Measurements from ENCODE around the gene LCAT. TPM values are rescaled to one million over a fixed set of nuclear protein-coding genes. Genes with fewer than 3 reads are reported as not detected.

LCAT gene
- total and polyA plus RNA-seq, 3 donors from 2014 or later: 12.9 to 25.3 (median 20.6) TPM

DNA sequence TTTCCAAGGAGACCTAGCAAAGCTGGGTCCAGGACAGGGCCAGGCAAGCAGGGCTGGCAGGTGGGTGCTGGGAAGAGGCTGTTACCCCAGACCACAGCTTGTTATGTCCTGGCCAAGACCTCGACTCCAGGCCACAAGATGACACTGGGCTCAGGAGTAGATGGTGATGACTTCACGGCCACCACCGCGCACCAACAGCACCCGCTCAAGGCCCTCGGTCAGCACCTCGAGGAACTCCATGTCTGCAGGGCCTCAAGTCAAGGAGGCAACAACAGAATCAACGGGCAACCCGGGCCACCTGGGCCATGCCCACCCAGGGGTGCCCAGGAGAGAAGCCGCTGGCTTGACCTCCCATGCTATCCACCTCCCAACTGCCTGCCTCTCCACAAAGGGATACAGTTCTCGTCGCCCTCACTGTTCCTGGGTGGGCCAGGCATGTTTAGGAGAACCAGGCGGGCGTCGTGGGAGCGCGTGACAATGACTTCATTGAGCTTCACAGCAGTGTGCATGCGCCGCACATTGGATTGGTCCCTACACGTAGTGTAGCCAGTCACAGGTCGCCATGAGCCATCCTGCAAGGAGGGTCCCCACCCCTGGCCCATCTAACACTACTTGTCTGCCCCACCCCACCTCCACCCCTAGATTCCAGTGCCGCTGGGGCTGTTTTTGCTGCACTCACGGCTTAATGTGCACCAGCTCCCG is 921 bp upstream of the LCAT start:
- H3K4me1 ChIP-seq: peaks cover 15% of the 10 kb centered on the region
- intact Hi-C loops (cut with DNase I; ENCODE audit: low total_unique reads): no loop called here
- no peak overlapping the region for H3K4me3 ChIP-seq
- no peak for TF ChIP-seq POLR2A (IDR thresholded peaks at IDR 0.05)
- no peak for TF ChIP-seq CTCF (IDR thresholded peaks at IDR 0.05)
- DNase-seq: no peak
- no peaks in the 10 kb centered on the region for H3K27me3 ChIP-seq
- WGBS, 2 donors: 96% methylated on average over 8 to 24 of the region's 24 CpGs
- peak overlapping the region; percentile 42 to 60 for H3K27ac ChIP-seq
- H3K36me3 ChIP-seq (ENCODE audit: low read depth, missing control alignments): no peaks in the 10 kb centered on the region
- no peaks in the 10 kb centered on the region for H3K9me3 ChIP-seq

GRCh38 chr16:67943256-67943618 is 683 bp downstream of the LCAT start:
- Histone ChIP-seq H3K27me3 (no peaks in the 10 kb centered on the region), H3K4me3 (no peak overlapping the region), H3K4me1 (peaks cover 15% of the 10 kb centered on the region), H3K9me3 (no peaks in the 10 kb centered on the region), H3K27ac (peak overlapping the region; percentile 42 to 60), H3K36me3 (ENCODE audit: low read depth, missing control alignments) (no peaks in the 10 kb centered on the region)
- no peak for TF ChIP-seq POLR2A (IDR thresholded peaks at IDR 0.05)
- no peak for TF ChIP-seq CTCF (IDR thresholded peaks at IDR 0.05)
- WGBS, 2 donors: 66 to 88% methylated on average over 1 to 6 of the region's 6 CpGs
- no peak for DNase-seq
- intact Hi-C loops (cut with DNase I; ENCODE audit: low total_unique reads): no loop called here

- WGBS, 2 donors: 85 to 95% methylated on average over 4 to 27 of the region's 27 CpGs
- intact Hi-C loops (cut with DNase I; ENCODE audit: low total_unique reads): no loop called here
Observed at GRCh38 chr16:67942510-67943255, 1.2 kb downstream of the LCAT start.

GRCh38 chr16:67942200-67942509 is 1.8 kb downstream of the LCAT start:
- no peak overlapping the region for H3K4me3 ChIP-seq
- DNase-seq: peak; percentile 46
- H3K36me3 ChIP-seq (ENCODE audit: low read depth, missing control alignments): no peaks in the 10 kb centered on the region
- TF ChIP-seq POLR2A (IDR thresholded peaks at IDR 0.05) (no peak), CTCF (IDR thresholded peaks at IDR 0.05) (peak; percentile 46 to 57 (median 51))
- H3K27ac ChIP-seq: no peak overlapping the region
- intact Hi-C loops (cut with DNase I; ENCODE audit: low total_unique reads): no loop called here
- H3K4me1 ChIP-seq: peaks cover 17% of the 10 kb centered on the region
- 80% methylated on average over 6 of the region's 6 CpGs; no CpG with 5 or more reads in 1 of the 2 donors for WGBS, 2 donors
- H3K27me3 ChIP-seq: no peaks in the 10 kb centered on the region
- no peaks in the 10 kb centered on the region for H3K9me3 ChIP-seq

More at GRCh38 chr16:67942510-67943255, 1.2 kb downstream of the LCAT start:
- H3K27ac ChIP-seq: peak overlapping the region; percentile 42 to 60
- no peaks in the 10 kb centered on the region for H3K36me3 ChIP-seq (ENCODE audit: low read depth, missing control alignments)
- no peaks in the 10 kb centered on the region for H3K9me3 ChIP-seq
- H3K27me3 ChIP-seq: no peaks in the 10 kb centered on the region
- peaks cover 15% of the 10 kb centered on the region for H3K4me1 ChIP-seq
- no peak for DNase-seq
- TF ChIP-seq POLR2A (IDR thresholded peaks at IDR 0.05) (no peak), CTCF (IDR thresholded peaks at IDR 0.05) (no peak)
- H3K4me3 ChIP-seq: no peak overlapping the region
